HEK293 (cell line): ENCODE measurements around the gene CASP2.

ENCODE experiments used
- CTCF ChIA-PET: fragments of 350-600 bp; formaldehyde crosslinking; extraction: SDS; loops from one replicate; lab custom pipeline; 2021; ENCODE audit warnings: antibody characterized with exemption; lab: Yijun Ruan, JAX
- POLR2A ChIA-PET: fragments of 300-600 bp; formaldehyde crosslinking; extraction: SDS; loops from one replicate; lab custom pipeline; 2020; ENCODE audit warnings: antibody characterized with exemption, inconsistent platforms; lab: Yijun Ruan, JAX
- H3K27ac ChIP-seq: fragments of 200-500 bp; sonication (Bioruptor generic); 2 replicates; pipeline ENCODE4 v1.5.1; 2014; ENCODE audit warnings: low read depth, low read length, control low read depth, inconsistent platforms; ENCODE audit errors: extremely low read depth
- H3K36me3 ChIP-seq, 2 experiments: fragments of 200-500 bp in 1 of 2; sonication (Bioruptor generic) in 1 of 2; 1 replicate in 1 of 2; 2 replicates in 1 of 2; pipeline ENCODE4 v1.5.1; 2014 to 2017; ENCODE audit warnings: inconsistent platforms in 2 of 2, low read length in 2 of 2; ENCODE audit not compliant: control insufficient read depth in 2 of 2, insufficient read depth in 1 of 2
- H3K4me1 ChIP-seq: fragments of 200-500 bp; sonication (Bioruptor generic); 2 replicates; pipeline ENCODE4 v1.5.1; 2014; ENCODE audit warnings: mild to moderate bottlenecking, low read length, inconsistent platforms; ENCODE audit not compliant: control insufficient read depth, insufficient read depth
- H3K4me3 ChIP-seq: 2 replicates; pipeline ENCODE4 v1.5.1; 2011; ENCODE audit warnings: low read depth, mild to moderate bottlenecking, control low read depth, low read length, moderate library complexity
- H3K9me3 ChIP-seq: fragments of 200-500 bp; sonication (Bioruptor generic); 2 replicates; pipeline ENCODE4 v1.5.1; 2014; ENCODE audit warnings: low read depth, low read length, inconsistent platforms; ENCODE audit not compliant: control insufficient read depth, insufficient read depth
- BCL11A ChIP-seq: fragments of 450-650 bp; formaldehyde crosslinking; IDR thresholded peaks from 2 replicates; pipeline ENCODE4 v1.5.1; 2016; ENCODE audit warnings: low read depth, missing biosample characterization, missing genetic modification characterization
- EGR2 ChIP-seq: fragments of 450-650 bp; formaldehyde crosslinking; IDR thresholded peaks from 2 replicates; pipeline ENCODE4 v1.5.1; 2016; ENCODE audit warnings: low read depth, missing biosample characterization, missing genetic modification characterization
- TCF7L2 ChIP-seq: IDR thresholded peaks from 2 replicates; pipeline ENCODE4 v1.6.1; 2011; ENCODE audit warnings: low read depth, mild to moderate bottlenecking, inconsistent platforms, low read length, moderate library complexity, borderline replicate concordance
- ZIC2 ChIP-seq: fragments of 450-650 bp; formaldehyde crosslinking; IDR thresholded peaks from 2 replicates; pipeline ENCODE4 v1.5.1; 2016; ENCODE audit warnings: missing biosample characterization, missing genetic modification characterization
- ZNF10 ChIP-seq: fragments of 450-650 bp; formaldehyde crosslinking; IDR thresholded peaks from 2 replicates; pipeline ENCODE4 v1.5.1; 2017; ENCODE audit warnings: missing biosample characterization, missing genetic modification characterization
- ZNF621 ChIP-seq: fragments of 450-650 bp; formaldehyde crosslinking; IDR thresholded peaks from 2 replicates; pipeline ENCODE4 v1.5.1; 2017; ENCODE audit warnings: missing biosample characterization, missing genetic modification characterization
- ZNF658 ChIP-seq: fragments of 450-650 bp; formaldehyde crosslinking; IDR thresholded peaks from 2 replicates; pipeline ENCODE4; 2016; ENCODE audit warnings: missing biosample characterization, missing genetic modification characterization
- ZNF837 ChIP-seq: fragments of 450-650 bp; formaldehyde crosslinking; IDR thresholded peaks from 2 replicates; pipeline ENCODE4 v1.5.1; 2016; ENCODE audit warnings: missing biosample characterization, missing genetic modification characterization
- TF ChIP-seq, protein P1 (sequence below): fragments of 450-650 bp; formaldehyde crosslinking; IDR thresholded peaks from 2 replicates; pipeline ENCODE4 v1.5.1; 2016; ENCODE audit warnings: missing biosample characterization, missing genetic modification characterization
- TF ChIP-seq, protein P2 (sequence below): fragments of 450-650 bp; formaldehyde crosslinking; IDR thresholded peaks from 2 replicates; pipeline ENCODE4 v1.5.1; 2016; ENCODE audit warnings: missing biosample characterization, missing genetic modification characterization, low read depth
- TF ChIP-seq, protein P3 (sequence below): fragments of 450-650 bp; formaldehyde crosslinking; IDR thresholded peaks from 2 replicates; pipeline ENCODE4; 2016; ENCODE audit warnings: missing biosample characterization, missing genetic modification characterization
- TF ChIP-seq, protein P4 (sequence below): IDR thresholded peaks from 2 replicates; pipeline ENCODE4 v1.6.1; 2011; ENCODE audit warnings: mild to moderate bottlenecking, low read depth, low read length, borderline replicate concordance
- TF ChIP-seq, protein P5 (sequence below): fragments of 450-650 bp; formaldehyde crosslinking; IDR thresholded peaks from 2 replicates; pipeline ENCODE4 v1.5.1; 2016; ENCODE audit warnings: missing biosample characterization, missing genetic modification characterization, borderline replicate concordance

CASP2 gene

DNA sequence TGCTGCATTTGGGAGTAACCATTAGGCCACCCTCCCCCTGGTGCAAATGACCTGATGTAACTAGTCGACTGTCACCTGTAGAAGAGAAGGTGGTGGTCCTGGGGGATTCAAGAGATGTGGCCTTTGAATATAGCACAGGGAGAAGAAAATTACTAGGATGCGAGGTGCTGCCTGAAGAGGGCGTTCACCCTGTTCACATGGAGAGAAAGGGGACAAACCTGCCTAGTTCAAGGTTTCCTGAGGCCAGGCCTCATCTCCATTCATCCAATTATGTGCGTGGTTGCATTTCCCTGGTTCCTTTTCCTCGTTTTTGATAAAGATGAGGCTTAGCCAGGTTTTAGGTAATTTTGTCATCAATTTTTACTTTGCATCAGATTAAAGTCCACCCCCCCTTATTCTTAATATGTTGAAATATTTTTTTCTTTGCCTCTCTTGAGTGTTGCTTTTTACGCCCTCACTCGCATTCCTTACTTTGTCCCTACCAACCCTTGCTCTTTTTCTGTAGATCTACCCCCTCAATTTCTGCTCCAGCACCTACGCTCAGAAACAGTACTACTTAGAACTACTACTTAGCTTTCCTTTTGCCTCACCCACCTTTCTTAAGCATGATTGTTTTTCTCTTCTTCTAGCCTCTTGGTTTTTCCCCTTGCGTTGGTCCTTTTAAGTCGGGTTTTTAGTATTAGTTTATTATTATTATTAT, 41.5 kb downstream of the CASP2 start (continued):
- TF ChIP-seq, protein P1, sequence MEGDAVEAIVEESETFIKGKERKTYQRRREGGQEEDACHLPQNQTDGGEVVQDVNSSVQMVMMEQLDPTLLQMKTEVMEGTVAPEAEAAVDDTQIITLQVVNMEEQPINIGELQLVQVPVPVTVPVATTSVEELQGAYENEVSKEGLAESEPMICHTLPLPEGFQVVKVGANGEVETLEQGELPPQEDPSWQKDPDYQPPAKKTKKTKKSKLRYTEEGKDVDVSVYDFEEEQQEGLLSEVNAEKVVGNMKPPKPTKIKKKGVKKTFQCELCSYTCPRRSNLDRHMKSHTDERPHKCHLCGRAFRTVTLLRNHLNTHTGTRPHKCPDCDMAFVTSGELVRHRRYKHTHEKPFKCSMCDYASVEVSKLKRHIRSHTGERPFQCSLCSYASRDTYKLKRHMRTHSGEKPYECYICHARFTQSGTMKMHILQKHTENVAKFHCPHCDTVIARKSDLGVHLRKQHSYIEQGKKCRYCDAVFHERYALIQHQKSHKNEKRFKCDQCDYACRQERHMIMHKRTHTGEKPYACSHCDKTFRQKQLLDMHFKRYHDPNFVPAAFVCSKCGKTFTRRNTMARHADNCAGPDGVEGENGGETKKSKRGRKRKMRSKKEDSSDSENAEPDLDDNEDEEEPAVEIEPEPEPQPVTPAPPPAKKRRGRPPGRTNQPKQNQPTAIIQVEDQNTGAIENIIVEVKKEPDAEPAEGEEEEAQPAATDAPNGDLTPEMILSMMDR (tag by site-specific recombination), result no peak

DNA sequence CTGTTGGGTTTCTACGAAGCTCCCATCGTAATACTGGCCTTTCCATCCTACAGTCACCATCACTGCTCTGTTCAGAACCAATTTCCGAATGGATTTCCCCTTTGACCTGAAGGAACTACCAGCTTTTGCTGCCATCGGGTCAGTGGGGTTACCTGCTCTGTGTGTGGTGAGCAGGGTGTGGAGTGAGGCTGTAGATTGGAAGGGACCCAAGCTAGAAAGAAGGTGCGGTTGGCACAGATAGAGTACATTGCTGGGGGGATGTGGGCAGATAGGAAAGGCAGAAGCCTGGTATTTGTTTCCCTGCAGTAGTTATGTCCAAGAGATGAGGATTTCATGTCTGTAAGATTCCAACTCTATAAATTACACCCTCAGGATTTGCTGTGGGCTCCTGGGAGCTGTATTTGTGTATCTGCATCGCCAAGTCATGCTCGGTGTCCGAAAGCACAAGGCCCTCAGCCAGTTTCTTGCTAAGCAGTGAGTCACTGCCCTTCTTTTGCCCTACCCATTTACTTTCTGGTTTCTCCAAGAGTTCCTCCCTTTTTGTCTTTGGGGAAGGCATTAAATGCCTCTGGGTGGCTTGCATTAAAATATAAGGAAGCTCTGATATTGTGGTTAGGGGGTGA, 43.1 kb downstream of the CASP2 start:
- H3K27ac ChIP-seq, result no peak overlapping the region

More for the DNA sequence above, 43.1 kb downstream of the CASP2 start:
- TF ChIP-seq, protein P2, sequence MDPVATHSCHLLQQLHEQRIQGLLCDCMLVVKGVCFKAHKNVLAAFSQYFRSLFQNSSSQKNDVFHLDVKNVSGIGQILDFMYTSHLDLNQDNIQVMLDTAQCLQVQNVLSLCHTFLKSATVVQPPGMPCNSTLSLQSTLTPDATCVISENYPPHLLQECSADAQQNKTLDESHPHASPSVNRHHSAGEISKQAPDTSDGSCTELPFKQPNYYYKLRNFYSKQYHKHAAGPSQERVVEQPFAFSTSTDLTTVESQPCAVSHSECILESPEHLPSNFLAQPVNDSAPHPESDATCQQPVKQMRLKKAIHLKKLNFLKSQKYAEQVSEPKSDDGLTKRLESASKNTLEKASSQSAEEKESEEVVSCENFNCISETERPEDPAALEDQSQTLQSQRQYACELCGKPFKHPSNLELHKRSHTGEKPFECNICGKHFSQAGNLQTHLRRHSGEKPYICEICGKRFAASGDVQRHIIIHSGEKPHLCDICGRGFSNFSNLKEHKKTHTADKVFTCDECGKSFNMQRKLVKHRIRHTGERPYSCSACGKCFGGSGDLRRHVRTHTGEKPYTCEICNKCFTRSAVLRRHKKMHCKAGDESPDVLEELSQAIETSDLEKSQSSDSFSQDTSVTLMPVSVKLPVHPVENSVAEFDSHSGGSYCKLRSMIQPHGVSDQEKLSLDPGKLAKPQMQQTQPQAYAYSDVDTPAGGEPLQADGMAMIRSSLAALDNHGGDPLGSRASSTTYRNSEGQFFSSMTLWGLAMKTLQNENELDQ (tag by site-specific recombination), result no peak
- no peak for TF ChIP-seq TCF7L2
- TF ChIP-seq, protein P3, sequence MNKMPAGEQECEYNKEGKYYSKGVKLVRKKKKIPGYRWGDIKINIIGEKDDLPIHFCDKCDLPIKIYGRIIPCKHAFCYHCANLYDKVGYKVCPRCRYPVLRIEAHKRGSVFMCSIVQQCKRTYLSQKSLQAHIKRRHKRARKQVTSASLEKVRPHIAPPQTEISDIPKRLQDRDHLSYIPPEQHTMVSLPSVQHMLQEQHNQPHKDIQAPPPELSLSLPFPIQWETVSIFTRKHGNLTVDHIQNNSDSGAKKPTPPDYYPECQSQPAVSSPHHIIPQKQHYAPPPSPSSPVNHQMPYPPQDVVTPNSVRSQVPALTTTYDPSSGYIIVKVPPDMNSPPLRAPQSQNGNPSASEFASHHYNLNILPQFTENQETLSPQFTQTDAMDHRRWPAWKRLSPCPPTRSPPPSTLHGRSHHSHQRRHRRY, result no peak
- no peak for TF ChIP-seq ZIC2 (tag by site-specific recombination)
- TF ChIP-seq, protein P4, sequence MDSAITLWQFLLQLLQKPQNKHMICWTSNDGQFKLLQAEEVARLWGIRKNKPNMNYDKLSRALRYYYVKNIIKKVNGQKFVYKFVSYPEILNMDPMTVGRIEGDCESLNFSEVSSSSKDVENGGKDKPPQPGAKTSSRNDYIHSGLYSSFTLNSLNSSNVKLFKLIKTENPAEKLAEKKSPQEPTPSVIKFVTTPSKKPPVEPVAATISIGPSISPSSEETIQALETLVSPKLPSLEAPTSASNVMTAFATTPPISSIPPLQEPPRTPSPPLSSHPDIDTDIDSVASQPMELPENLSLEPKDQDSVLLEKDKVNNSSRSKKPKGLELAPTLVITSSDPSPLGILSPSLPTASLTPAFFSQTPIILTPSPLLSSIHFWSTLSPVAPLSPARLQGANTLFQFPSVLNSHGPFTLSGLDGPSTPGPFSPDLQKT, result no peak
- no peak for TF ChIP-seq ZNF621 (tag by site-specific recombination)
- TF ChIP-seq EGR2 (tag by site-specific recombination), result no peak
- TF ChIP-seq ZNF658 (tag by site-specific recombination), result no peak
- no peak for TF ChIP-seq BCL11A (tag by site-specific recombination)
- TF ChIP-seq, protein P5, sequence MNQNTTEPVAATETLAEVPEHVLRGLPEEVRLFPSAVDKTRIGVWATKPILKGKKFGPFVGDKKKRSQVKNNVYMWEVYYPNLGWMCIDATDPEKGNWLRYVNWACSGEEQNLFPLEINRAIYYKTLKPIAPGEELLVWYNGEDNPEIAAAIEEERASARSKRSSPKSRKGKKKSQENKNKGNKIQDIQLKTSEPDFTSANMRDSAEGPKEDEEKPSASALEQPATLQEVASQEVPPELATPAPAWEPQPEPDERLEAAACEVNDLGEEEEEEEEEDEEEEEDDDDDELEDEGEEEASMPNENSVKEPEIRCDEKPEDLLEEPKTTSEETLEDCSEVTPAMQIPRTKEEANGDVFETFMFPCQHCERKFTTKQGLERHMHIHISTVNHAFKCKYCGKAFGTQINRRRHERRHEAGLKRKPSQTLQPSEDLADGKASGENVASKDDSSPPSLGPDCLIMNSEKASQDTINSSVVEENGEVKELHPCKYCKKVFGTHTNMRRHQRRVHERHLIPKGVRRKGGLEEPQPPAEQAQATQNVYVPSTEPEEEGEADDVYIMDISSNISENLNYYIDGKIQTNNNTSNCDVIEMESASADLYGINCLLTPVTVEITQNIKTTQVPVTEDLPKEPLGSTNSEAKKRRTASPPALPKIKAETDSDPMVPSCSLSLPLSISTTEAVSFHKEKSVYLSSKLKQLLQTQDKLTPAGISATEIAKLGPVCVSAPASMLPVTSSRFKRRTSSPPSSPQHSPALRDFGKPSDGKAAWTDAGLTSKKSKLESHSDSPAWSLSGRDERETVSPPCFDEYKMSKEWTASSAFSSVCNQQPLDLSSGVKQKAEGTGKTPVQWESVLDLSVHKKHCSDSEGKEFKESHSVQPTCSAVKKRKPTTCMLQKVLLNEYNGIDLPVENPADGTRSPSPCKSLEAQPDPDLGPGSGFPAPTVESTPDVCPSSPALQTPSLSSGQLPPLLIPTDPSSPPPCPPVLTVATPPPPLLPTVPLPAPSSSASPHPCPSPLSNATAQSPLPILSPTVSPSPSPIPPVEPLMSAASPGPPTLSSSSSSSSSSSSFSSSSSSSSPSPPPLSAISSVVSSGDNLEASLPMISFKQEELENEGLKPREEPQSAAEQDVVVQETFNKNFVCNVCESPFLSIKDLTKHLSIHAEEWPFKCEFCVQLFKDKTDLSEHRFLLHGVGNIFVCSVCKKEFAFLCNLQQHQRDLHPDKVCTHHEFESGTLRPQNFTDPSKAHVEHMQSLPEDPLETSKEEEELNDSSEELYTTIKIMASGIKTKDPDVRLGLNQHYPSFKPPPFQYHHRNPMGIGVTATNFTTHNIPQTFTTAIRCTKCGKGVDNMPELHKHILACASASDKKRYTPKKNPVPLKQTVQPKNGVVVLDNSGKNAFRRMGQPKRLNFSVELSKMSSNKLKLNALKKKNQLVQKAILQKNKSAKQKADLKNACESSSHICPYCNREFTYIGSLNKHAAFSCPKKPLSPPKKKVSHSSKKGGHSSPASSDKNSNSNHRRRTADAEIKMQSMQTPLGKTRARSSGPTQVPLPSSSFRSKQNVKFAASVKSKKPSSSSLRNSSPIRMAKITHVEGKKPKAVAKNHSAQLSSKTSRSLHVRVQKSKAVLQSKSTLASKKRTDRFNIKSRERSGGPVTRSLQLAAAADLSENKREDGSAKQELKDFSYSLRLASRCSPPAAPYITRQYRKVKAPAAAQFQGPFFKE (tag by site-specific recombination), result no peak
- TF ChIP-seq ZNF10, result no peak
- TF ChIP-seq ZNF837 (tag by site-specific recombination), result no peak
- POLR2A ChIA-PET, result no interaction called here
- H3K9me3 ChIP-seq, result no peaks in the 10 kb centered on the region
- no peaks in the 10 kb centered on the region for H3K4me1 ChIP-seq
- no peaks in the 10 kb centered on the region for H3K36me3 ChIP-seq
- no peak overlapping the region for H3K4me3 ChIP-seq
- CTCF ChIA-PET, result interaction anchor here (0.7 to 1.3 kb wide), 2 partner anchors 14 to 26 kb away, joined by 3 to 4 read pairs; no protein-coding TSS in a partner anchor
